Liver (tissue), 9 donors: ENCODE measurements around the gene KIF23. TPM values are rescaled to one million over a fixed set of nuclear protein-coding genes. Genes with fewer than 3 reads are reported as not detected.

Source experiments
- DNase-seq: peaks from one replicate; pipeline ENCODE4 v3.0.0-alpha.2; 2017; ENCODE audit warnings: low spot score
- H3K27ac ChIP-seq, 2 donors: one replicate each; pipeline ENCODE4 v1.7.0; 2013; ENCODE audit warnings: inconsistent platforms in 2 of 2, low read length in 2 of 2, control low read depth in 1 of 2, low read depth in 1 of 2, mild to moderate bottlenecking in 1 of 2
- H3K27me3 ChIP-seq, 4 donors: one replicate each; pipeline versions ENCODE4 v1.6.1 to v1.7.0; 2013; ENCODE audit warnings: low read length in 3 of 4, inconsistent platforms in 1 of 4, mild to moderate bottlenecking in 1 of 4, moderate library complexity in 1 of 4; ENCODE audit not compliant: control insufficient read depth in 4 of 4, insufficient read depth in 4 of 4
- H3K36me3 ChIP-seq, 4 donors: one replicate each; pipeline versions ENCODE4 v1.6.1 to v1.7.0; 2013; ENCODE audit warnings: low read length in 3 of 4, mild to moderate bottlenecking in 3 of 4, low read depth in 1 of 4, moderate library complexity in 1 of 4; ENCODE audit not compliant: control insufficient read depth in 4 of 4, insufficient read depth in 3 of 4
- H3K4me1 ChIP-seq, 4 donors: one replicate each; pipeline versions ENCODE4 v1.6.1 to v1.7.0; 2013; ENCODE audit warnings: low read length in 3 of 4, mild to moderate bottlenecking in 3 of 4, moderate library complexity in 1 of 4; ENCODE audit not compliant: control insufficient read depth in 4 of 4, insufficient read depth in 4 of 4
- H3K4me3 ChIP-seq, 3 donors: one replicate each; pipeline versions ENCODE4 v1.6.1 to v1.7.0; 2013; ENCODE audit warnings: low read length in 3 of 3, control low read depth in 1 of 3, low read depth in 1 of 3, mild to moderate bottlenecking in 1 of 3
- H3K9ac ChIP-seq, 2 donors: one replicate each; pipeline ENCODE4 v1.7.0; 2013; ENCODE audit warnings: low read length in 2 of 2, mild to moderate bottlenecking in 2 of 2, moderate library complexity in 2 of 2, control low read depth in 1 of 2, low read depth in 1 of 2
- H3K9me3 ChIP-seq, 4 donors: one replicate each; pipeline versions ENCODE4 v1.6.1 to v1.7.0; 2013; ENCODE audit warnings: low read length in 3 of 4; ENCODE audit not compliant: control insufficient read depth in 4 of 4
- EGR1 ChIP-seq, 2 donors: IDR thresholded peaks; 2 replicates each; pipeline ENCODE4 v1.6.1; 2016 to 2018; ENCODE audit warnings: antibody characterized with exemption in 2 of 2, low read depth in 2 of 2
- FOXA1 ChIP-seq: IDR thresholded peaks from 2 replicates; pipeline ENCODE4 v1.6.1; 2016; ENCODE audit warnings: antibody characterized with exemption
- FOXA2 ChIP-seq: IDR thresholded peaks from 2 replicates; pipeline ENCODE4 v1.6.1; 2016; ENCODE audit warnings: antibody characterized with exemption
- GABPA ChIP-seq, 2 donors: IDR thresholded peaks in 1 of 2; conservative IDR thresholded peaks in 1 of 2; 2 replicates each; pipeline ENCODE4 v1.6.1; 2016; ENCODE audit warnings: antibody characterized with exemption in 2 of 2, mild to moderate bottlenecking in 1 of 2, moderate library complexity in 1 of 2
- HNF4G ChIP-seq: IDR thresholded peaks from 2 replicates; pipeline ENCODE4 v1.6.1; 2016; ENCODE audit warnings: antibody characterized with exemption
- JUND ChIP-seq, 2 donors: IDR thresholded peaks; 2 replicates each; pipeline ENCODE4 v1.6.1; 2016; ENCODE audit warnings: antibody characterized with exemption in 2 of 2
- NR2F2 ChIP-seq: IDR thresholded peaks from 2 replicates; pipeline ENCODE4 v1.6.1; 2016; ENCODE audit warnings: antibody characterized with exemption
- RAD21 ChIP-seq, 2 donors: IDR thresholded peaks; 2 replicates each; pipeline ENCODE4 v1.6.1; 2016; ENCODE audit warnings: antibody characterized with exemption in 2 of 2, mild to moderate bottlenecking in 2 of 2
- RXRA ChIP-seq, 2 donors: IDR thresholded peaks; 2 replicates each; pipeline ENCODE4 v1.6.1; 2017 to 2018; ENCODE audit warnings: antibody characterized with exemption in 2 of 2, mild to moderate bottlenecking in 1 of 2
- SP1 ChIP-seq: IDR thresholded peaks from 2 replicates; pipeline ENCODE4 v1.6.1; 2018; ENCODE audit warnings: antibody characterized with exemption, mild to moderate bottlenecking
- TAF1 ChIP-seq: conservative IDR thresholded peaks from 2 replicates; pipeline ENCODE4 v1.6.1; 2016; ENCODE audit warnings: antibody characterized with exemption, mild to moderate bottlenecking
- YY1 ChIP-seq: IDR thresholded peaks from 2 replicates; pipeline ENCODE4 v1.6.1; 2016; ENCODE audit warnings: antibody characterized with exemption, mild to moderate bottlenecking
- WGBS: extraction: QIAGEN DNeasy Blood & Tissue Kit; methylation state at CpG from one replicate; pipeline ENCODE4 v1.1.7; 2013; 5-methylcytosine and 5-hydroxymethylcytosine counted together
- polyA plus RNA-seq, 2 donors: library from polyadenylated mRNA; stranded (reverse) in 1 of 2; unstranded in 1 of 2; fragments of 200-250 nt in 1 of 2; fragments of >200 nt in 1 of 2; fragmentation: Nextera tagmentation in 1 of 2; extraction: Ambion mirVana in 1 of 2; gene quantifications; one replicate each; pipeline versions ENCODE4 v1.2.1 to v1.2.3, GENCODE V29; 2013 to 2015
- total RNA-seq, 2 donors: library from RNA; depleted of rRNA; stranded (reverse); fragments of >200 nt; gene quantifications; one replicate each; pipeline ENCODE4 v1.2.3, GENCODE V29; 2014
- TF ChIP-seq, protein P1 (sequence below): IDR thresholded peaks from 2 replicates; pipeline ENCODE4 v1.6.1; 2016; ENCODE audit warnings: antibody characterized with exemption
- TF ChIP-seq, protein P2 (sequence below): IDR thresholded peaks from 2 replicates; pipeline ENCODE4 v1.6.1; 2016; ENCODE audit warnings: antibody characterized with exemption, mild to moderate bottlenecking
- TF ChIP-seq, protein P3 (sequence below): fragments of 150-350 bp; IDR thresholded peaks from 2 replicates; pipeline ENCODE4 v1.5.1; 2017; ENCODE audit warnings: improper control_type of control experiment, low read depth, low read length; ENCODE audit not compliant: missing input control
- TF ChIP-seq, protein P4 (sequence below): IDR thresholded peaks from 2 replicates; pipeline ENCODE4 v1.6.1; 2016; ENCODE audit warnings: antibody characterized with exemption
- donor health status: healthy.
- donor health status: healthy.
- donor health status: healthy.
- donor health status: healthy.
- donor health status: healthy.

KIF23 gene
- total and polyA plus RNA-seq, 4 donors: 0.25 to 32.8 (median 1.1) TPM

DNA sequence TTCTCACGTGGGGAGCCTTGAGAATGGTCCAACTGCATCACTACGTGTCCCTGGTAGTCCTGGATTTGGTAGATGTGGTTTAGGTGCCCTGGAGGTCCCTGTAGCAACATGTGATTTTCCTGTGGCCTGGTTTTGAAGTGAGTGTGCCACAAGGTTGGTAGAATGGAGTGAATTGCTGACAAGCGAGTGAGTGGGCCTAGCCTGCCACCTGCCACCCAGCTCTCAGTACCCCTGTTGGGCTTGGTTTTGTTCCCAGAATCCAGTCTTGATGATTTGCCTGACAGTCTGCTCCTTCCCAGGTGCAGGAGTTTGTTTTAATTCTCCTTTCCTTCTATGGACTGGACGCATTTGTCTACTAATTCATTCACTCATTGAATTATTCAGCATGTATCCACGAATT, 57.9 kb downstream of the KIF23 start:
- Histone ChIP-seq H3K4me3 (no peak overlapping the region), H3K36me3 (no peaks in the 10 kb centered on the region), H3K27me3 (no peaks in the 10 kb centered on the region), H3K4me1 (no peaks in the 10 kb centered on the region), H3K9ac (no peak overlapping the region), H3K9me3 (no peaks in the 10 kb centered on the region), H3K27ac (no peak overlapping the region)
- WGBS: 91% methylated on average over 5 of the region's 5 CpGs
- TF ChIP-seq TAF1: no peak
- no peak for TF ChIP-seq YY1
- no peak for DNase-seq

DNA sequence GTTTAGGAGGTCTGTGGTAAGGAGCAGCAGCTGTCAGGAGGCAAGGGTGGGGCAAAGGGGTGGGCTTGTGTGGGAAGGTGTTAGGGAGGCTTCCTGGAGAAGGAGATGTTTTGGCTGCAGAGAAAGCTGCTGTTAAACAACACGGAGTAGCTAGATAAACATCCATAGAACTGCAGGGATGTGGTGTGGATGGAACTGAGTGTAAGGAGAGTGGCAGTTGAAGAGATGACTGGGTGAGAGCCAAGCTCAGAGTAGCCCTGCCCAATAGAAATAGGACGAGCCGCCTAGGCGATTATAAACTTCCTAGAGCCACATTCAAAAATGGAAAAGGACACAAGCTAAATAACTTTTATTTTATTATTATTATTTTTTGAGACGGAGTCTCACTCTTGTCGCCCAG, 58.4 kb downstream of the KIF23 start:
- no peak for DNase-seq
- Histone ChIP-seq H3K4me3 (no peak overlapping the region), H3K27me3 (no peaks in the 10 kb centered on the region), H3K9me3 (no peaks in the 10 kb centered on the region), H3K36me3 (no peaks in the 10 kb centered on the region), H3K9ac (no peak overlapping the region), H3K27ac (no peak overlapping the region), H3K4me1 (no peaks in the 10 kb centered on the region)
- no peak for TF ChIP-seq SP1
- WGBS: 85% methylated on average over 6 of the region's 6 CpGs

DNA sequence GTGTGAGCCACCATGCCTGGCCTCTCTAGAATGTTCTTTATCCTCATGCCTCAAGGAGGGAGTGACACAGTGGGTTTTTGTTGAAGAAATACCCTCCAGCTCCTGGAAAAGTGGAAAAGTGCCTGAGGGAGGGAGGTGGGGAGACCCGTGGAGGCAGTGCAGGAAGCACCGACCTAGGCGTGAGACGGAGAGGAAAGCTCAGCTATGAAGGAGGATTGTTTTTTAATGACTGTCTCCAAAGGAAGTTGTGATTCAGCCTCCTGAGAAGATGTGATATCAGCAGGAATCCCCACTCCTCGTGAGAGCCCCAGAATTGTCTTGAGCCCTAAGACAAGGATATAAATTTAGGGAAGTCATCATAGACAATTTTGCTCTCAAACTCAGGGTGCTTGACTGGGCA, 60.1 kb downstream of the KIF23 start:
- H3K27me3 ChIP-seq: no peaks in the 10 kb centered on the region
- no peak overlapping the region for H3K9ac ChIP-seq
- no peak overlapping the region for H3K4me3 ChIP-seq
- WGBS: 78% methylated on average over 5 of the region's 5 CpGs
- TF ChIP-seq, protein P1, sequence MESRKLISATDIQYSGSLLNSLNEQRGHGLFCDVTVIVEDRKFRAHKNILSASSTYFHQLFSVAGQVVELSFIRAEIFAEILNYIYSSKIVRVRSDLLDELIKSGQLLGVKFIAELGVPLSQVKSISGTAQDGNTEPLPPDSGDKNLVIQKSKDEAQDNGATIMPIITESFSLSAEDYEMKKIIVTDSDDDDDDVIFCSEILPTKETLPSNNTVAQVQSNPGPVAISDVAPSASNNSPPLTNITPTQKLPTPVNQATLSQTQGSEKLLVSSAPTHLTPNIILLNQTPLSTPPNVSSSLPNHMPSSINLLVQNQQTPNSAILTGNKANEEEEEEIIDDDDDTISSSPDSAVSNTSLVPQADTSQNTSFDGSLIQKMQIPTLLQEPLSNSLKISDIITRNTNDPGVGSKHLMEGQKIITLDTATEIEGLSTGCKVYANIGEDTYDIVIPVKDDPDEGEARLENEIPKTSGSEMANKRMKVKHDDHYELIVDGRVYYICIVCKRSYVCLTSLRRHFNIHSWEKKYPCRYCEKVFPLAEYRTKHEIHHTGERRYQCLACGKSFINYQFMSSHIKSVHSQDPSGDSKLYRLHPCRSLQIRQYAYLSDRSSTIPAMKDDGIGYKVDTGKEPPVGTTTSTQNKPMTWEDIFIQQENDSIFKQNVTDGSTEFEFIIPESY: no peak
- TF ChIP-seq RXRA (IDR thresholded peaks at IDR 0.05): no peak
- TF ChIP-seq JUND (IDR thresholded peaks at IDR 0.05): no peak
- no peak for TF ChIP-seq NR2F2
- TF ChIP-seq, protein P2, sequence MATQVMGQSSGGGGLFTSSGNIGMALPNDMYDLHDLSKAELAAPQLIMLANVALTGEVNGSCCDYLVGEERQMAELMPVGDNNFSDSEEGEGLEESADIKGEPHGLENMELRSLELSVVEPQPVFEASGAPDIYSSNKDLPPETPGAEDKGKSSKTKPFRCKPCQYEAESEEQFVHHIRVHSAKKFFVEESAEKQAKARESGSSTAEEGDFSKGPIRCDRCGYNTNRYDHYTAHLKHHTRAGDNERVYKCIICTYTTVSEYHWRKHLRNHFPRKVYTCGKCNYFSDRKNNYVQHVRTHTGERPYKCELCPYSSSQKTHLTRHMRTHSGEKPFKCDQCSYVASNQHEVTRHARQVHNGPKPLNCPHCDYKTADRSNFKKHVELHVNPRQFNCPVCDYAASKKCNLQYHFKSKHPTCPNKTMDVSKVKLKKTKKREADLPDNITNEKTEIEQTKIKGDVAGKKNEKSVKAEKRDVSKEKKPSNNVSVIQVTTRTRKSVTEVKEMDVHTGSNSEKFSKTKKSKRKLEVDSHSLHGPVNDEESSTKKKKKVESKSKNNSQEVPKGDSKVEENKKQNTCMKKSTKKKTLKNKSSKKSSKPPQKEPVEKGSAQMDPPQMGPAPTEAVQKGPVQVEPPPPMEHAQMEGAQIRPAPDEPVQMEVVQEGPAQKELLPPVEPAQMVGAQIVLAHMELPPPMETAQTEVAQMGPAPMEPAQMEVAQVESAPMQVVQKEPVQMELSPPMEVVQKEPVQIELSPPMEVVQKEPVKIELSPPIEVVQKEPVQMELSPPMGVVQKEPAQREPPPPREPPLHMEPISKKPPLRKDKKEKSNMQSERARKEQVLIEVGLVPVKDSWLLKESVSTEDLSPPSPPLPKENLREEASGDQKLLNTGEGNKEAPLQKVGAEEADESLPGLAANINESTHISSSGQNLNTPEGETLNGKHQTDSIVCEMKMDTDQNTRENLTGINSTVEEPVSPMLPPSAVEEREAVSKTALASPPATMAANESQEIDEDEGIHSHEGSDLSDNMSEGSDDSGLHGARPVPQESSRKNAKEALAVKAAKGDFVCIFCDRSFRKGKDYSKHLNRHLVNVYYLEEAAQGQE: no peak
- TF ChIP-seq RAD21 (IDR thresholded peaks at IDR 0.05): no peak
- TF ChIP-seq, protein P3, sequence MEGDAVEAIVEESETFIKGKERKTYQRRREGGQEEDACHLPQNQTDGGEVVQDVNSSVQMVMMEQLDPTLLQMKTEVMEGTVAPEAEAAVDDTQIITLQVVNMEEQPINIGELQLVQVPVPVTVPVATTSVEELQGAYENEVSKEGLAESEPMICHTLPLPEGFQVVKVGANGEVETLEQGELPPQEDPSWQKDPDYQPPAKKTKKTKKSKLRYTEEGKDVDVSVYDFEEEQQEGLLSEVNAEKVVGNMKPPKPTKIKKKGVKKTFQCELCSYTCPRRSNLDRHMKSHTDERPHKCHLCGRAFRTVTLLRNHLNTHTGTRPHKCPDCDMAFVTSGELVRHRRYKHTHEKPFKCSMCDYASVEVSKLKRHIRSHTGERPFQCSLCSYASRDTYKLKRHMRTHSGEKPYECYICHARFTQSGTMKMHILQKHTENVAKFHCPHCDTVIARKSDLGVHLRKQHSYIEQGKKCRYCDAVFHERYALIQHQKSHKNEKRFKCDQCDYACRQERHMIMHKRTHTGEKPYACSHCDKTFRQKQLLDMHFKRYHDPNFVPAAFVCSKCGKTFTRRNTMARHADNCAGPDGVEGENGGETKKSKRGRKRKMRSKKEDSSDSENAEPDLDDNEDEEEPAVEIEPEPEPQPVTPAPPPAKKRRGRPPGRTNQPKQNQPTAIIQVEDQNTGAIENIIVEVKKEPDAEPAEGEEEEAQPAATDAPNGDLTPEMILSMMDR: no peak
- TF ChIP-seq FOXA2: no peak
- TF ChIP-seq TAF1: no peak
- TF ChIP-seq HNF4G: no peak
- no peak for TF ChIP-seq GABPA (IDR thresholded peaks at IDR 0.05 in 1 of 2, conservative IDR thresholded peaks at IDR 0.05 in 1 of 2)
- no peak for TF ChIP-seq EGR1 (IDR thresholded peaks at IDR 0.05; ENCODE audit: low read depth in 2 of 2)
- TF ChIP-seq, protein P4, sequence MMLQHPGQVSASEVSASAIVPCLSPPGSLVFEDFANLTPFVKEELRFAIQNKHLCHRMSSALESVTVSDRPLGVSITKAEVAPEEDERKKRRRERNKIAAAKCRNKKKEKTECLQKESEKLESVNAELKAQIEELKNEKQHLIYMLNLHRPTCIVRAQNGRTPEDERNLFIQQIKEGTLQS: no peak
- TF ChIP-seq FOXA1: no peak
- TF ChIP-seq SP1: no peak
- no peak overlapping the region for H3K27ac ChIP-seq
- H3K36me3 ChIP-seq: no peaks in the 10 kb centered on the region
- no peak for DNase-seq
- H3K9me3 ChIP-seq: no peaks in the 10 kb centered on the region
- peaks cover 0 to 2% (median 0%) of the 10 kb centered on the region in 4 donors for H3K4me1 ChIP-seq
